Ramos (cell line): ENCODE results near the gene AASDH.

ENCODE experiments used
- in situ Hi-C: fragments of 300-500 bp; cut with MboI; formaldehyde crosslinking; loops from one replicate; pipeline ENCODE4 v1.14.3; 2022; ENCODE audit warnings: low sequenced_read_pairs; ENCODE audit not compliant: unreplicated experiment

AASDH gene

GRCh38 chr4:56289934-56290333 is 97.4 kb downstream of the AASDH start:
- in situ Hi-C loops = no loop called here

GRCh38 chr4:56288663-56289062 is 98.6 kb downstream of the AASDH start:
- in situ Hi-C loops = no loop called here
